H9 (cell line): ENCODE data around the gene CHD9. TPM values are rescaled to one million over a fixed set of nuclear protein-coding genes. Genes with fewer than 3 reads are reported as not detected.

Experiments used
- DNase-seq: peaks from one replicate; pipeline ENCODE4 v3.0.0-alpha.2; 2017
- H2AFZ ChIP-seq: one replicate; pipeline ENCODE4 v1.6.1; 2013; ENCODE audit warnings: mild to moderate bottlenecking, low read length, control low read depth, moderate library complexity
- H2AK5ac ChIP-seq: 2 replicates; pipeline ENCODE4 v1.6.1; 2013; ENCODE audit warnings: low read length, control low read depth, mixed read lengths; ENCODE audit not compliant: insufficient read length
- H2BK120ac ChIP-seq: one replicate; pipeline ENCODE4 v1.6.1; 2013; ENCODE audit warnings: low read depth, mild to moderate bottlenecking, low read length, control low read depth, inconsistent platforms; ENCODE audit not compliant: poor library complexity, severe bottlenecking
- H2BK12ac ChIP-seq: 2 replicates; pipeline ENCODE4 v1.6.1; 2013; ENCODE audit warnings: low read length, control low read depth, mixed read lengths, low read depth; ENCODE audit not compliant: insufficient read length
- H2BK15ac ChIP-seq: 2 replicates; pipeline ENCODE4 v1.6.1; 2013; ENCODE audit warnings: low read depth, low read length, control low read depth
- H2BK20ac ChIP-seq: one replicate; pipeline ENCODE4 v1.6.1; 2013; ENCODE audit warnings: low read depth, mild to moderate bottlenecking, low read length, control low read depth, inconsistent platforms; ENCODE audit not compliant: poor library complexity, severe bottlenecking
- H2BK5ac ChIP-seq: 2 replicates; pipeline ENCODE4 v1.6.1; 2013; ENCODE audit warnings: low read length, control low read depth, mixed read lengths; ENCODE audit not compliant: insufficient read length
- H3K14ac ChIP-seq: 2 replicates; pipeline ENCODE4 v1.6.1; 2013; ENCODE audit warnings: low read length, control low read depth; ENCODE audit not compliant: insufficient read depth
- H3K18ac ChIP-seq: 2 replicates; pipeline ENCODE4 v1.6.1; 2013; ENCODE audit warnings: low read depth, mild to moderate bottlenecking, mixed read lengths, low read length, control low read depth; ENCODE audit not compliant: insufficient read length
- H3K23ac ChIP-seq: 2 replicates; pipeline ENCODE4 v1.6.1; 2013; ENCODE audit warnings: low read length, control low read depth, mixed read lengths, low read depth; ENCODE audit not compliant: insufficient read length
- H3K23me2 ChIP-seq: 2 replicates; pipeline ENCODE4 v1.6.1; 2013; ENCODE audit warnings: low read depth, mild to moderate bottlenecking, mixed read lengths, low read length, control low read depth; ENCODE audit not compliant: insufficient read length, poor library complexity, severe bottlenecking
- H3K27ac ChIP-seq: 2 replicates; pipeline ENCODE4 v1.5.1; 2013; ENCODE audit warnings: low read length, control low read depth, mixed read lengths, low read depth; ENCODE audit not compliant: insufficient read length
- H3K27me3 ChIP-seq: 2 replicates; pipeline ENCODE4 v1.6.1; 2013; ENCODE audit warnings: low read length, control low read depth, inconsistent platforms; ENCODE audit not compliant: insufficient read depth
- H3K4ac ChIP-seq: 2 replicates; pipeline ENCODE4 v1.6.1; 2013; ENCODE audit warnings: low read depth, mild to moderate bottlenecking, control low read depth, inconsistent platforms, low read length, moderate library complexity
- H3K4me1 ChIP-seq: 2 replicates; pipeline ENCODE4 v1.6.1; 2013; ENCODE audit warnings: low read length, control low read depth, inconsistent platforms; ENCODE audit not compliant: insufficient read depth
- H3K4me2 ChIP-seq: 2 replicates; pipeline ENCODE4 v1.6.1; 2013; ENCODE audit warnings: low read length, control low read depth, mixed read lengths; ENCODE audit not compliant: insufficient read length, insufficient read depth
- H3K56ac ChIP-seq: 2 replicates; pipeline ENCODE4 v1.6.1; 2013; ENCODE audit warnings: low read depth, mild to moderate bottlenecking, mixed read lengths, low read length, control low read depth; ENCODE audit not compliant: insufficient read length
- H3K79me1 ChIP-seq: 2 replicates; pipeline ENCODE4 v1.6.1; 2013; ENCODE audit warnings: low read depth, mild to moderate bottlenecking, moderate library complexity, low read length, control low read depth, inconsistent platforms; ENCODE audit not compliant: insufficient read depth, poor library complexity, severe bottlenecking
- H3K79me2 ChIP-seq: 2 replicates; pipeline ENCODE4 v1.6.1; 2013; ENCODE audit warnings: low read length, control low read depth, inconsistent platforms; ENCODE audit not compliant: insufficient read depth
- H3K9ac ChIP-seq: 2 replicates; pipeline ENCODE4 v1.6.1; 2013; ENCODE audit warnings: low read length, control low read depth, mixed read lengths; ENCODE audit not compliant: insufficient read length; ENCODE audit errors: extremely low read depth
- H3K9me3 ChIP-seq: one replicate; pipeline ENCODE4 v1.6.1; 2013; ENCODE audit warnings: low read depth, low read length, inconsistent platforms; ENCODE audit not compliant: control insufficient read depth
- H3T11ph ChIP-seq: one replicate; pipeline ENCODE4 v1.6.1; 2013; ENCODE audit warnings: mild to moderate bottlenecking, low read length, control low read depth, inconsistent platforms
- H4K20me1 ChIP-seq: one replicate; pipeline ENCODE4 v1.6.1; 2013; ENCODE audit not compliant: control insufficient read depth, insufficient read length, insufficient read depth
- H4K5ac ChIP-seq: 2 replicates; pipeline ENCODE4 v1.6.1; 2013; ENCODE audit warnings: low read depth, mild to moderate bottlenecking, mixed read lengths, low read length, control low read depth; ENCODE audit not compliant: insufficient read length
- H4K8ac ChIP-seq: replicated peaks from 2 replicates; pipeline ENCODE4 v1.6.1; 2013; ENCODE audit warnings: low read length, control low read depth, mixed read lengths, low read depth; ENCODE audit not compliant: insufficient read length
- H4K91ac ChIP-seq: 2 replicates; pipeline ENCODE4 v1.6.1; 2013; ENCODE audit warnings: low read depth, mild to moderate bottlenecking, moderate library complexity, mixed read lengths, low read length, control low read depth; ENCODE audit not compliant: insufficient read length
- H3K27ac Mint-ChIP-seq, 3 experiments: 2 replicates in 2 of 3; 3 replicates in 1 of 3; pipeline ENCODE4 v1.8.0; 2020 to 2021; ENCODE audit warnings: mixed read lengths in 3 of 3, mild to moderate bottlenecking in 1 of 3, moderate library complexity in 1 of 3
- H3K27me3 Mint-ChIP-seq: 2 replicates; pipeline ENCODE4 v1.8.0; 2021; ENCODE audit warnings: low read depth, mild to moderate bottlenecking, moderate library complexity, mixed read lengths
- H3K36me3 Mint-ChIP-seq, 3 experiments: 2 replicates in 2 of 3; 3 replicates in 1 of 3; pipeline ENCODE4 v1.8.0; 2020 to 2021; ENCODE audit warnings: low read depth in 3 of 3, mixed read lengths in 3 of 3; ENCODE audit not compliant: insufficient read depth in 1 of 3
- H3K4me1 Mint-ChIP-seq, 2 experiments: 2 replicates each; pipeline ENCODE4 v1.8.0; 2020; ENCODE audit warnings: mixed read lengths in 2 of 2
- H3K4me3 Mint-ChIP-seq, 2 experiments: 2 replicates in 1 of 2; 3 replicates in 1 of 2; pipeline ENCODE4 v1.8.0; 2020 to 2021; ENCODE audit warnings: mild to moderate bottlenecking in 2 of 2, mixed read lengths in 2 of 2, moderate library complexity in 1 of 2
- H3K9me3 Mint-ChIP-seq, 2 experiments: 2 replicates in 1 of 2; 3 replicates in 1 of 2; pipeline ENCODE4 v1.8.0; 2020; ENCODE audit warnings: mild to moderate bottlenecking in 2 of 2, mixed read lengths in 2 of 2, moderate library complexity in 1 of 2
- CTCF ChIP-seq: fragments of 200-600 bp; sonication (generic); conservative IDR thresholded peaks from 3 replicates; pipeline ENCODE4 v1.8.0; 2021; ENCODE audit warnings: antibody characterized with exemption, mild to moderate bottlenecking
- WGBS: extraction: QIAGEN DNeasy Blood & Tissue Kit; methylation state at CpG from one replicate; pipeline ENCODE4 v1.1.7; 2013; ENCODE audit warnings: missing lambda C conversion rate, low lambda C conversion rate, mixed read lengths; ENCODE audit not compliant: insufficient read length; ENCODE audit errors: extremely low coverage; 5-methylcytosine and 5-hydroxymethylcytosine counted together
- total RNA-seq: library from RNA; stranded (reverse); gene quantifications from 2 replicates; pipeline ENCODE4 v1.2.1, GENCODE V29; 2021

CHD9 gene
- total RNA-seq, 1 experiment from 2014 or later = 46.2 TPM

- Histone ChIP-seq H3T11ph (no peak overlapping the region), H2AK5ac (no peak overlapping the region), H3K27me3 (no peaks in the 10 kb centered on the region), H3K9me3 (no peaks in the 10 kb centered on the region), H4K20me1 (no peaks in the 10 kb centered on the region), H2BK5ac (no peak overlapping the region), H3K14ac (no peak overlapping the region; the same call in 1 of the 2 replicates), H2AFZ (no peak overlapping the region), H3K18ac (no peak overlapping the region), H4K91ac (no peak overlapping the region), H2BK12ac (no peak overlapping the region), H2BK15ac (no peak overlapping the region), H3K4me1 (peaks cover 18% of the 10 kb centered on the region; the same call in 1 of the 2 replicates), H3K9ac (no peak overlapping the region), H3K79me2 (no peaks in the 10 kb centered on the region), H4K5ac (no peak overlapping the region), H3K79me1 (no peaks in the 10 kb centered on the region), H2BK120ac (no peak overlapping the region), H3K56ac (no peak overlapping the region), H4K8ac (no peak overlapping the region), H3K23ac (no peak overlapping the region), H3K27ac (no peak overlapping the region), H3K4ac (no peak overlapping the region), H3K4me2 (no peak overlapping the region), H2BK20ac (no peak overlapping the region), H3K23me2 (no peaks in the 10 kb centered on the region)
- peaks cover 0 to 12% (median 7%) of the 10 kb centered on the region in 3 experiments; a peak in 4 of 7 replicates for H3K36me3 Mint-ChIP-seq
- DNase-seq = no peak
- no peak overlapping the region for H3K27ac Mint-ChIP-seq
- no peaks in the 10 kb centered on the region for H3K27me3 Mint-ChIP-seq
- H3K4me1 Mint-ChIP-seq = peaks cover 69 to 75% of the 10 kb centered on the region in 2 experiments
- H3K9me3 Mint-ChIP-seq = no peaks in the 10 kb centered on the region; a peak in 1 of 5 replicates
- no peak for TF ChIP-seq CTCF
- H3K4me3 Mint-ChIP-seq = no peak overlapping the region
- no CpG with 5 or more reads among the region's 3 CpGs for WGBS
These were observed 32.3 kb downstream of the CHD9 start for GRCh38 chr16:53087101-53087500.
